GM13977 (cell line): ENCODE data around the gene PTGIS.
"Not testable (repeated sequence)": the region's sequence is repeated elsewhere in the genome, so short reads cannot be mapped to it uniquely, and the experiment has no call there.

Experiments
- DNase-seq: peaks from one replicate; pipeline ENCODE4 v3.0.0; 2012; ENCODE audit warnings: low spot score
- CTCF ChIP-seq: IDR thresholded peaks from 2 replicates; pipeline ENCODE4 v1.5.1; 2012; ENCODE audit warnings: mild to moderate bottlenecking, control low read depth; ENCODE audit not compliant: insufficient read depth; ENCODE audit errors: extremely low read depth, missing control alignments
- in situ Hi-C: fragments of 300-500 bp; cut with MboI; formaldehyde crosslinking; loops from one replicate; pipeline ENCODE4 v1.12.0; 2022; ENCODE audit warnings: low sequenced_read_pairs, low pct_unique_long_range_greater_than_20kb, mixed read lengths, inconsistent platforms; ENCODE audit not compliant: unreplicated experiment

Gene PTGIS

GRCh38 chr20:49567421-49568277 lies at the start of gene PTGIS:
Gene PTGIS, minus strand, starts transcription at chr20:49568137. Its CDS starts 21 bp downstream, at chr20:49568116.
- no peak for TF ChIP-seq CTCF
- no peak for DNase-seq
- in situ Hi-C loops, result no loop called here

- in situ Hi-C loops, DNase-seq: not testable (repeated sequence)
Observed at GRCh38 chr20:49617394-49617793, 49.5 kb upstream of the PTGIS start.

GRCh38 chr20:49616154-49617007 lies 48.4 kb upstream of the PTGIS start:
- DNase-seq, result no peak
- TF ChIP-seq CTCF, result no peak
- in situ Hi-C loops, result no loop called here

- DNase-seq, result no peak
- in situ Hi-C loops, result no loop called here
Observed at GRCh38 chr20:49615401-49616153, 47.6 kb upstream of the PTGIS start.

GRCh38 chr20:49615051-49615400 lies 47.1 kb upstream of the PTGIS start:
- in situ Hi-C loops, DNase-seq: not testable (repeated sequence)

More at GRCh38 chr20:49615401-49616153, 47.6 kb upstream of the PTGIS start:
- no peak for TF ChIP-seq CTCF

- DNase-seq, result no peak
- no peak for TF ChIP-seq CTCF
- in situ Hi-C loops, result no loop called here
Observed at GRCh38 chr20:49614338-49615050, 46.6 kb upstream of the PTGIS start.
